ENCODE results near the gene TOMM40L.

TOMM40L gene

GRCh38 chr1:161200421-161200991, 25.4 kb upstream of the TOMM40L start:
- H3K4me1 Mint-ChIP-seq = peaks cover 78% of the 10 kb centered on the region
- H3K9me3 Mint-ChIP-seq = no peaks in the 10 kb centered on the region
- H3K27me3 Mint-ChIP-seq = no peaks in the 10 kb centered on the region
- DNase-seq = peak; percentile 36
- peaks cover 27% of the 10 kb centered on the region for H3K36me3 Mint-ChIP-seq
- CTCF ChIA-PET = interaction anchor here (0.6 to 7.6 kb wide), 6 partner anchors 8 to 182 kb away, joined by 3 to 42 read pairs (median 18); partner anchors contain the start of genes PPOX and TOMM40L
- peak overlapping the region; percentile 39 for H3K4me3 Mint-ChIP-seq
- H3K27ac Mint-ChIP-seq = peak overlapping the region; percentile 97

DNA sequence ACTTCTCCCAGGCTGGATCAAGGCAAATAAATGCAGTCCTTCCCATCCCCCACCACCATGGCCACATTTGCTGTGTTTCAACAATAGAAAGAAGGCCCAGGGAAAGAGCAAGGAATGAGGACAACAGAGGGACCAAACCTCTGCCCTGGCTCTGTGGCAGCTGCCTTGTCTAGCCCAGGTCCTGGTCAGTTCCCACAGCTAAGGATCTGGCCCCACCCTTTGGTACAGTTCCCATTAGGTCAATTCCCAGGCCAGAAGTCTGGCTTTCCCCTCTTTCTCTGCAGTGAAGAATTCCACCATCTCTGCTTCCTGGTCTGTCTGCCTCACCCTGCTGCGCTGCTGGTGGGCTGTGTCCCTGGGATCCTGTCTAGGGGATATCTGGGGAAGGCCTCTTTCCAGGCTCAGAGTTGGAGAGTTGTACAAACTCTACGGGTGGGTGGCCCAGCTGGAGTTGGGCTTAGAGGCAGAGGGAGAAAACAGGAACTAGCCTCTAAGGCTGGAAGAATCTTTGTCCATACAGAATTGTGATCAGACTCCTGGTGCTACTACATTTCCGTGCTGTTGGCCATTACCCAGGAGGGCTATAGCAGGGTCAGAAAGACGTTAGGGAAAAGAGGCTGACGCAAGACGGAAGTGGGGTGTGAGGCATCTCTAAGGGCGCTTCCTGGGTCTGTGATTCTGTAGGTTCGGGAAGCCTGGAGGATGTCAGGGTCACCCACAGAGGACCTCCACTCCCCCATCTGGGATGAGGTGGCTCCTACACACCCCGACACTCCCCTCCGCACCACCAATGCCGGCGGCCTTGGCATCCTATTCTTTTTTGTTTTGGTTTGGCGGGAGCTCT, 24.6 kb upstream of the TOMM40L start:
- peak overlapping the region; percentile 97 for H3K27ac Mint-ChIP-seq
- no peaks in the 10 kb centered on the region for H3K27me3 Mint-ChIP-seq
- DNase-seq = peak; percentile 32
- H3K4me3 Mint-ChIP-seq = peak overlapping the region; percentile 94
- H3K36me3 Mint-ChIP-seq = peaks cover 34% of the 10 kb centered on the region
- no peaks in the 10 kb centered on the region for H3K9me3 Mint-ChIP-seq
- H3K4me1 Mint-ChIP-seq = peaks cover 82% of the 10 kb centered on the region
- CTCF ChIA-PET = interaction anchor here (0.6 to 7.6 kb wide), 7 partner anchors 8 to 181 kb away, joined by 3 to 42 read pairs (median 12); partner anchors contain the start of genes PPOX and TOMM40L

- Mint-ChIP-seq H3K4me1 (peaks cover 84% of the 10 kb centered on the region), H3K36me3 (peaks cover 42% of the 10 kb centered on the region), H3K27me3 (no peaks in the 10 kb centered on the region), H3K4me3 (peak within 1 kb of the TSS; percentile 94), H3K27ac (peak within 1 kb of the TSS; percentile 97), H3K9me3 (no peaks in the 10 kb centered on the region)
- CTCF ChIA-PET = interaction anchor here (1.1 to 7.6 kb wide), 8 partner anchors 9 to 180 kb away, joined by 3 to 42 read pairs (median 9); partner anchors contain the start of genes PPOX and TOMM40L
- DNase-seq = peak; percentile 99
These were observed 23.8 kb upstream of the TOMM40L start, which contains the start of gene NDUFS2 for GRCh38 chr1:161201836-161202712. TSS of gene NDUFS2 (plus strand) at chr1:161202367. CDS start at chr1:161202386, 19 bp downstream.

GRCh38 chr1:161206411-161207140, 19.3 kb upstream of the TOMM40L start:
- Mint-ChIP-seq H3K9me3 (no peaks in the 10 kb centered on the region), H3K27ac (no peak overlapping the region), H3K36me3 (peaks cover 71% of the 10 kb centered on the region), H3K4me1 (peaks cover 65% of the 10 kb centered on the region), H3K4me3 (no peak overlapping the region), H3K27me3 (no peaks in the 10 kb centered on the region)
- CTCF ChIA-PET = interaction anchor here (0.9 to 7.6 kb wide), 6 partner anchors 11 to 176 kb away, joined by 3 to 42 read pairs (median 8); partner anchors contain the start of gene TOMM40L
- DNase-seq = no peak

DNA sequence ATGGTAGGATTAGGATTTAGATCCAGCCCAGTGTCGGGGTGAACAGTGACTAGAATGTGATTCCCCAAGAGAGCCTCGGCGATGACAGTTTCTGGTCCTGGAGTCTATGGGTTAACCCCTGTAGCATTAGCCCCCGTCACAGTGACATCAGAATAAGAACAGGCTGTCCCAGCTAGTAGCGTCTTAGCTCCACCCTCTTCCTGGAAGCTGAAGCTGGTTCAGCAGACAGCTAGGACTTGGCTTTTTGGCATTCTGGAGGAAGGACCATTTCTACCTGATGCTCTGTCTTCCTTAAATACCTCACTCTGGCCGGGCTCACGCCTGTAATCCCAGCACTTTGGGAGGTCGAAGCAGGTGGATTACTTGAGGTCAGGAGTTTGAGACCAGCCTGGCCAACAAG, 18.7 kb upstream of the TOMM40L start:
- DNase-seq = no peak
- H3K4me1 Mint-ChIP-seq = peaks cover 59% of the 10 kb centered on the region
- no peak overlapping the region for H3K4me3 Mint-ChIP-seq
- CTCF ChIA-PET = interaction anchor here (1.3 to 7.6 kb wide), 3 partner anchors 10 to 19 kb away, joined by 3 to 42 read pairs (median 4); partner anchors contain the start of gene TOMM40L
- H3K9me3 Mint-ChIP-seq = no peaks in the 10 kb centered on the region
- peaks cover 76% of the 10 kb centered on the region for H3K36me3 Mint-ChIP-seq
- no peak overlapping the region for H3K27ac Mint-ChIP-seq
- no peaks in the 10 kb centered on the region for H3K27me3 Mint-ChIP-seq

DNA sequence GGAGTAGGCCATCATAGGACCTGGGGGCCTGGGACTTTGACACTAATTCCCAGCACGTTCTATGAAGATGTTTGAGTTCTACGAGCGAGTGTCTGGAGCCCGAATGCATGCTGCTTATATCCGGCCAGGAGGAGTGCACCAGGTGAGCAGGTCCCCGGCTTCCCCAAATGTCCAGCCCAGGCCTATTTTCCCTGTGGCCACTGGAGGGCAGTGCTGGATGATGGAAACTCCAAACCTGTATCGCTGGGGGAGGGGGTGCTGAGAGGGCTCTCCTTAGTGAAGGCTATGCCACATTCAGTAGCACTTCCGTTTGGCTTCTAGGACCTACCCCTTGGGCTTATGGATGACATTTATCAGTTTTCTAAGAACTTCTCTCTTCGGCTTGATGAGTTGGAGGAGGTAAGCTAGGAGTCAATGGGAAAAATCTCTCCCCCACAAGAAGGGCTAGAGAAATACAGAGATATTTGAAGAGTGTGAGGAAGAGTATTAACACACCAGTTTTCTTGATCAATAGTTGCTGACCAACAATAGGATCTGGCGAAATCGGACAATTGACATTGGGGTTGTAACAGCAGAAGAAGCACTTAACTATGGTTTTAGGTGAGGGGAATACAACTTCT, 16.0 kb upstream of the TOMM40L start:
- peak overlapping the region; percentile 82 for H3K27ac Mint-ChIP-seq
- H3K36me3 Mint-ChIP-seq = peaks cover 80% of the 10 kb centered on the region
- DNase-seq = peak; percentile 83
- H3K27me3 Mint-ChIP-seq = no peaks in the 10 kb centered on the region
- H3K9me3 Mint-ChIP-seq = no peaks in the 10 kb centered on the region
- CTCF ChIA-PET = interaction anchor here (0.8 to 6.1 kb wide), 9 partner anchors 7 to 165 kb away, joined by 4 to 94 read pairs (median 7); partner anchors contain the start of genes APOA2, CFAP126, NDUFS2 and PPOX
- H3K4me1 Mint-ChIP-seq = peaks cover 47% of the 10 kb centered on the region
- H3K4me3 Mint-ChIP-seq = no peak overlapping the region

DNA sequence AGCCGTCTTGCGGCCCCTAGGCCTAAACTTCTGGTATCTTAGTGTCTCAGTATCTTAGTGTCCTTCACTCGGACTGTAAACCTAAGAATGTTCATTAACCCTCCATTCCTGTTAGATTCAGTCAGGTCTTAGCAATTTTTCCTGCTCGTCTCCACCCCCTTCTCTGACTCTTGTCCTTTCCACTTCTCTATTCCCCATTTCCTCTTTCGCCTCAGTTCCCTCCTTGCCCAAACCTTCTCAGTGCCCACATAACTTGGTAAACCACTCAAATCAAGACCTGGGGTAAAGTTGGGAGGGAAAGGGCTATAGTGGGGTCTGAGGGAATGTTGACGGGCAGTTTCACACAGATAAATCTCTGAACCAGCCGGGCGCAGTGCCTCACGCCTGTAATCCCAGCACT, 11.5 kb upstream of the TOMM40L start:
- CTCF ChIA-PET = interaction anchor here (1.3 kb wide), 1 partner anchor 23 kb away, joined by 3 read pairs; no protein-coding TSS in a partner anchor

GRCh38 chr1:161215076-161215475, 10.8 kb upstream of the TOMM40L start, which contains the start of gene FCER1G:
TSS of gene FCER1G (plus strand) at chr1:161215295. CDS start at chr1:161215322, 27 bp downstream.
- peak within 1 kb of the TSS; percentile 75 for H3K27ac Mint-ChIP-seq
- H3K9me3 Mint-ChIP-seq = no peaks in the 10 kb centered on the region
- peaks cover 49% of the 10 kb centered on the region for H3K4me1 Mint-ChIP-seq
- H3K27me3 Mint-ChIP-seq = peaks cover under 1% of the 10 kb centered on the region
- peak within 1 kb of the TSS; percentile 20 for H3K4me3 Mint-ChIP-seq
- CTCF ChIA-PET = interaction anchor here (1.3 to 5.3 kb wide), 2 partner anchors 12 to 23 kb away, joined by 3 to 29 read pairs; partner anchors contain the start of gene TOMM40L
- H3K36me3 Mint-ChIP-seq = peaks cover 44% of the 10 kb centered on the region
- no peak for DNase-seq

More for the DNA sequence above, 11.5 kb upstream of the TOMM40L start:
- Mint-ChIP-seq H3K4me1 (peaks cover 54% of the 10 kb centered on the region), H3K27ac (peak overlapping the region; percentile 75), H3K36me3 (peaks cover 51% of the 10 kb centered on the region), H3K27me3 (no peaks in the 10 kb centered on the region), H3K9me3 (no peaks in the 10 kb centered on the region), H3K4me3 (no peak overlapping the region)
- no peak for DNase-seq

DNA sequence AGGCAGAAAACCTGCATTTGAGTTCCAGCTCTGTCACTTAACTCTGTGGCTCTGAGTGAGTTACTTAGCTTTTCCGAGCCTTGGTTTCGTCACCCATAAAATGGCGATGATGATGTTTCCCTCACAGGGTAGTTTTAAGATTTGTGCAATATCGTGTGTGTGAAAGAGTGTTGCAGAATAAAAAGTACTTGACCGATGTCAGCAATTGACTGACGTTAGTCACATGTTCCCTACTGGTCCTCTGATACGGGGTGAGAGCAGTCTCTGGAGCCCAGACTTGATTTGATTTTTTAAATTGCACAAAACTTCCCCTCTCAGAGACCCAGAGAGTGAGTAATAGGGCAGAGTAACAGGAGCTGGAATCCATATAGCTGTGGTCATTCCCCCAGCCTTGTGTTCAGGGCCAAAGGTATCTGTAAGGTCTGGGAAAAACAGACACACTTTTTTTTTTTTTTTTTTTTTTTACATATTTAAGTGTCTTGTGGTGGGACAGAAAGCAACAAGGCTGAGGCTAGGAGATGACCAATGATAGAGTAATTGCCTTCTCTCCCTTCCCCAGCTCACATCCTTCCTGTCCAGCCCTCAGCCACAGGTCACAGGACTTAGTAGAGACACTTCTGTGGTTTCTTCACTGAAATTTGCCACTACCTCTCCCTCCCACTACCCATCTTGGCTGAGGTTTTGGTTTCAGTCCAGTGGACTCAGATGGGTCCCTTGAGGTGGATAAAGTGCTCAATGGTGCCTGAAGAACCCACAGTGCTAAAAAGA, 8.7 kb upstream of the TOMM40L start:
- no peak overlapping the region for H3K27ac Mint-ChIP-seq
- no peaks in the 10 kb centered on the region for H3K9me3 Mint-ChIP-seq
- H3K4me1 Mint-ChIP-seq = peaks cover 52% of the 10 kb centered on the region
- DNase-seq = no peak
- H3K27me3 Mint-ChIP-seq = peaks cover 5% of the 10 kb centered on the region
- CTCF ChIA-PET = interaction anchor here (0.7 to 5.3 kb wide), 8 partner anchors 10 to 219 kb away, joined by 3 to 29 read pairs (median 5); partner anchors contain the start of gene TOMM40L
- H3K4me3 Mint-ChIP-seq = no peak overlapping the region
- H3K36me3 Mint-ChIP-seq = peaks cover 28% of the 10 kb centered on the region

- peaks cover 23% of the 10 kb centered on the region for H3K36me3 Mint-ChIP-seq
- peaks cover 5% of the 10 kb centered on the region for H3K27me3 Mint-ChIP-seq
- no peak overlapping the region for H3K4me3 Mint-ChIP-seq
- H3K4me1 Mint-ChIP-seq = peaks cover 53% of the 10 kb centered on the region
- no peak for DNase-seq
- no peaks in the 10 kb centered on the region for H3K9me3 Mint-ChIP-seq
- CTCF ChIA-PET = interaction anchor here (0.7 to 5.3 kb wide), 6 partner anchors 9 to 219 kb away, joined by 3 to 29 read pairs (median 9); partner anchors contain the start of gene TOMM40L
- peak overlapping the region; percentile 78 for H3K27ac Mint-ChIP-seq
These were observed 8.0 kb upstream of the TOMM40L start for GRCh38 chr1:161217831-161218230.

- Mint-ChIP-seq H3K9me3 (no peaks in the 10 kb centered on the region), H3K27me3 (peaks cover 5% of the 10 kb centered on the region), H3K4me1 (peaks cover 54% of the 10 kb centered on the region), H3K27ac (peak overlapping the region; percentile 78), H3K36me3 (peaks cover 16% of the 10 kb centered on the region), H3K4me3 (no peak overlapping the region)
- DNase-seq = no peak
- CTCF ChIA-PET = interaction anchor here (1.1 to 5.3 kb wide), 8 partner anchors 8 to 163 kb away, joined by 3 to 29 read pairs (median 8); partner anchors contain the start of gene TOMM40L
These were observed 7.4 kb upstream of the TOMM40L start for GRCh38 chr1:161218301-161219077.
